HEK293 (cell line): ENCODE measurements around the gene SPEF1.

Source experiments
- CTCF ChIA-PET: fragments of 350-600 bp; formaldehyde crosslinking; extraction: SDS; loops from one replicate; lab custom pipeline; 2021; ENCODE audit warnings: antibody characterized with exemption; lab: Yijun Ruan, JAX
- POLR2A ChIA-PET: fragments of 300-600 bp; formaldehyde crosslinking; extraction: SDS; loops from one replicate; lab custom pipeline; 2020; ENCODE audit warnings: antibody characterized with exemption, inconsistent platforms; lab: Yijun Ruan, JAX
- H3K27ac ChIP-seq: fragments of 200-500 bp; sonication (Bioruptor generic); 2 replicates; pipeline ENCODE4 v1.5.1; 2014; ENCODE audit warnings: low read depth, low read length, control low read depth, inconsistent platforms; ENCODE audit errors: extremely low read depth
- H3K36me3 ChIP-seq, 2 experiments: fragments of 200-500 bp in 1 of 2; sonication (Bioruptor generic) in 1 of 2; 1 replicate in 1 of 2; 2 replicates in 1 of 2; pipeline ENCODE4 v1.5.1; 2014 to 2017; ENCODE audit warnings: inconsistent platforms in 2 of 2, low read length in 2 of 2; ENCODE audit not compliant: control insufficient read depth in 2 of 2, insufficient read depth in 1 of 2
- H3K4me1 ChIP-seq: fragments of 200-500 bp; sonication (Bioruptor generic); 2 replicates; pipeline ENCODE4 v1.5.1; 2014; ENCODE audit warnings: mild to moderate bottlenecking, low read length, inconsistent platforms; ENCODE audit not compliant: control insufficient read depth, insufficient read depth
- H3K4me3 ChIP-seq: 2 replicates; pipeline ENCODE4 v1.5.1; 2011; ENCODE audit warnings: low read depth, mild to moderate bottlenecking, control low read depth, low read length, moderate library complexity
- H3K9me3 ChIP-seq: fragments of 200-500 bp; sonication (Bioruptor generic); 2 replicates; pipeline ENCODE4 v1.5.1; 2014; ENCODE audit warnings: low read depth, low read length, inconsistent platforms; ENCODE audit not compliant: control insufficient read depth, insufficient read depth
- ATF2 ChIP-seq: fragments of 450-650 bp; formaldehyde crosslinking; IDR thresholded peaks from 2 replicates; pipeline ENCODE4 v1.5.1; 2016; ENCODE audit warnings: missing biosample characterization, missing genetic modification characterization, low read depth
- BCL11B ChIP-seq: fragments of 450-650 bp; formaldehyde crosslinking; IDR thresholded peaks from 2 replicates; pipeline ENCODE4 v1.5.1; 2016; ENCODE audit warnings: low read depth, missing biosample characterization, missing genetic modification characterization
- OVOL3 ChIP-seq: fragments of 450-650 bp; formaldehyde crosslinking; IDR thresholded peaks from 2 replicates; pipeline ENCODE4 v1.5.1; 2016; ENCODE audit warnings: missing biosample characterization, missing genetic modification characterization
- PATZ1 ChIP-seq: fragments of 450-650 bp; formaldehyde crosslinking; IDR thresholded peaks from 2 replicates; pipeline ENCODE4 v1.5.1; 2016; ENCODE audit warnings: missing biosample characterization, missing genetic modification characterization
- PRDM1 ChIP-seq: fragments of 450-650 bp; formaldehyde crosslinking; IDR thresholded peaks from 2 replicates; pipeline ENCODE4; 2016; ENCODE audit warnings: missing biosample characterization, missing genetic modification characterization
- SCRT1 ChIP-seq: fragments of 450-650 bp; formaldehyde crosslinking; IDR thresholded peaks from 2 replicates; pipeline ENCODE4 v1.5.1; 2016; ENCODE audit warnings: missing biosample characterization, missing genetic modification characterization, borderline replicate concordance
- SP2 ChIP-seq: fragments of 450-650 bp; formaldehyde crosslinking; IDR thresholded peaks from 2 replicates; pipeline ENCODE4 v1.5.1; 2016; ENCODE audit warnings: missing biosample characterization, missing genetic modification characterization
- SP3 ChIP-seq: fragments of 450-650 bp; formaldehyde crosslinking; IDR thresholded peaks from 2 replicates; pipeline ENCODE4 v1.5.1; 2016; ENCODE audit warnings: missing biosample characterization, missing genetic modification characterization
- SP7 ChIP-seq: fragments of 450-650 bp; formaldehyde crosslinking; IDR thresholded peaks from 2 replicates; pipeline ENCODE4 v1.5.1; 2016; ENCODE audit warnings: missing biosample characterization, missing genetic modification characterization
- ZBTB17 ChIP-seq: fragments of 450-650 bp; formaldehyde crosslinking; IDR thresholded peaks from 2 replicates; pipeline ENCODE4 v1.5.1; 2016; ENCODE audit warnings: missing biosample characterization, missing genetic modification characterization
- ZNF155 ChIP-seq: fragments of 450-650 bp; formaldehyde crosslinking; IDR thresholded peaks from 2 replicates; pipeline ENCODE4 v1.5.1; 2016; ENCODE audit warnings: missing biosample characterization, missing genetic modification characterization
- ZNF2 ChIP-seq: fragments of 450-650 bp; formaldehyde crosslinking; IDR thresholded peaks from 2 replicates; pipeline ENCODE4 v1.5.1; 2016; ENCODE audit warnings: missing biosample characterization, missing genetic modification characterization
- ZNF202 ChIP-seq: fragments of 450-650 bp; formaldehyde crosslinking; IDR thresholded peaks from 2 replicates; pipeline ENCODE4 v1.5.1; 2016; ENCODE audit warnings: missing biosample characterization, missing genetic modification characterization, borderline replicate concordance
- ZNF266 ChIP-seq: fragments of 450-650 bp; formaldehyde crosslinking; IDR thresholded peaks from 2 replicates; pipeline ENCODE4 v1.5.1; 2016; ENCODE audit warnings: missing biosample characterization, missing genetic modification characterization, low read depth
- ZNF274 ChIP-seq, 2 experiments: fragments of 200-500 bp in 1 of 2; fragments of 450-650 bp in 1 of 2; sonication (Bioruptor generic) in 1 of 2; formaldehyde crosslinking in 1 of 2; IDR thresholded peaks; 2 replicates each; pipeline versions ENCODE4 v1.5.1 to v1.6.1; 2014 to 2016; ENCODE audit warnings: borderline replicate concordance in 1 of 2, inconsistent platforms in 1 of 2, low read length in 1 of 2, missing biosample characterization in 1 of 2, missing genetic modification characterization in 1 of 2
- ZNF350 ChIP-seq: fragments of 450-650 bp; formaldehyde crosslinking; IDR thresholded peaks from 2 replicates; pipeline ENCODE4 v1.5.0; 2017; ENCODE audit warnings: missing biosample characterization, mild to moderate bottlenecking, missing genetic modification characterization
- ZNF423 ChIP-seq: fragments of 450-650 bp; formaldehyde crosslinking; IDR thresholded peaks from 2 replicates; pipeline ENCODE4 v1.5.1; 2016; ENCODE audit warnings: missing biosample characterization, missing genetic modification characterization
- ZNF433 ChIP-seq: fragments of 450-650 bp; formaldehyde crosslinking; IDR thresholded peaks from 2 replicates; pipeline ENCODE4 v1.5.1; 2016; ENCODE audit warnings: missing biosample characterization, missing genetic modification characterization, low read depth
- ZNF560 ChIP-seq: fragments of 450-650 bp; formaldehyde crosslinking; IDR thresholded peaks from 2 replicates; pipeline ENCODE4 v1.5.1; 2017; ENCODE audit warnings: missing biosample characterization, missing genetic modification characterization, borderline replicate concordance
- ZNF692 ChIP-seq: fragments of 450-650 bp; formaldehyde crosslinking; IDR thresholded peaks from 2 replicates; pipeline ENCODE4 v1.5.1; 2016; ENCODE audit warnings: missing biosample characterization, missing genetic modification characterization
- ZNF704 ChIP-seq: fragments of 450-650 bp; formaldehyde crosslinking; IDR thresholded peaks from 2 replicates; pipeline ENCODE4 v1.5.1; 2016; ENCODE audit warnings: missing biosample characterization, missing genetic modification characterization
- ZSCAN4 ChIP-seq: fragments of 450-650 bp; formaldehyde crosslinking; IDR thresholded peaks from 2 replicates; pipeline ENCODE4 v1.5.1; 2017; ENCODE audit warnings: missing biosample characterization, missing genetic modification characterization

Gene SPEF1

GRCh38 chr20:3729811-3730540 lies 51.3 kb downstream of the SPEF1 start (continued):
- TF ChIP-seq ZNF692, result peak; percentile 56

GRCh38 chr20:3729378-3729777 lies 51.9 kb downstream of the SPEF1 start:
- H3K9me3 ChIP-seq, result no peaks in the 10 kb centered on the region
- H3K4me3 ChIP-seq, result no peak overlapping the region
- no peaks in the 10 kb centered on the region for H3K36me3 ChIP-seq
- ChIA-PET CTCF (interaction anchor here (1.1 to 3.4 kb wide), 2 partner anchors 19 to 21 kb away, joined by 3 to 14 read pairs; no protein-coding TSS in a partner anchor), POLR2A (interaction anchor here (0.6 to 0.7 kb wide), 2 partner anchors 12 to 26 kb away, joined by 3 to 4 read pairs; no protein-coding TSS in a partner anchor)
- no peak for TF ChIP-seq ZNF560 (tag by site-specific recombination)
- TF ChIP-seq ZSCAN4 (tag by site-specific recombination), result peak; percentile 97
- TF ChIP-seq ZNF704 (tag by site-specific recombination), result no peak
- no peak overlapping the region for H3K27ac ChIP-seq
- peaks cover 10% of the 10 kb centered on the region for H3K4me1 ChIP-seq

- Histone ChIP-seq H3K9me3 (no peaks in the 10 kb centered on the region), H3K36me3 (no peaks in the 10 kb centered on the region), H3K4me1 (peaks cover 10% of the 10 kb centered on the region), H3K4me3 (no peak overlapping the region), H3K27ac (no peak overlapping the region)
- TF ChIP-seq ZNF350 (tag by site-specific recombination) (no peak), ZNF274 (IDR thresholded peaks at IDR 0.05; ENCODE audit: low read length) (no peak), ZNF274 (tag by site-specific recombination; IDR thresholded peaks at IDR 0.05; ENCODE audit: borderline replicate concordance) (no peak), ZNF433 (tag by site-specific recombination) (no peak), ZBTB17 (no peak), PRDM1 (no peak), SP7 (no peak), ZNF155 (no peak), ZNF2 (tag by site-specific recombination) (no peak), PATZ1 (tag by site-specific recombination) (no peak), ATF2 (tag by site-specific recombination) (no peak), BCL11B (tag by site-specific recombination) (no peak), SCRT1 (no peak), SP2 (tag by site-specific recombination) (no peak), ZNF202 (tag by site-specific recombination) (no peak), ZNF266 (tag by site-specific recombination) (no peak), SP3 (tag by site-specific recombination) (no peak), OVOL3 (tag by site-specific recombination) (no peak), ZNF423 (tag by site-specific recombination) (no peak)
- CTCF ChIA-PET, result interaction anchor here (1.1 to 3.4 kb wide), 2 partner anchors 18 to 22 kb away, joined by 3 to 14 read pairs; no protein-coding TSS in a partner anchor
- POLR2A ChIA-PET, result interaction anchor here (0.6 to 0.7 kb wide), 2 partner anchors 12 to 26 kb away, joined by 3 to 4 read pairs; no protein-coding TSS in a partner anchor
Observed at GRCh38 chr20:3728876-3729275, 52.4 kb downstream of the SPEF1 start.
